GM23338 (cell line): ENCODE data around the gene TRPM7.

Experiments used
- CREB1 ChIP-seq: fragments of 250-450 bp; sonication (Bioruptor Pico); IDR thresholded peaks from 2 replicates; pipeline ENCODE4 v1.5.0; 2020; ENCODE audit warnings: low read depth, mild to moderate bottlenecking, moderate library complexity
- EZH2 ChIP-seq: fragments of 200-600 bp; sonication (generic); IDR thresholded peaks from one replicate; pipeline ENCODE4 v1.8.0; 2017; ENCODE audit warnings: antibody characterized with exemption, mild to moderate bottlenecking, low read depth; ENCODE audit not compliant: unreplicated experiment
- EZH2phosphoT487 ChIP-seq: fragments of 200-600 bp; sonication (generic); IDR thresholded peaks from one replicate; pipeline ENCODE4 v1.8.1; 2018; ENCODE audit warnings: antibody characterized with exemption; ENCODE audit not compliant: unreplicated experiment
- POLR2AphosphoS5 ChIP-seq: IDR thresholded peaks from 2 replicates; pipeline ENCODE4 v1.6.1; 2016; ENCODE audit warnings: antibody characterized with exemption, low read depth
- TF ChIP-seq, protein P1 (sequence below), 2 experiments: fragments of 200-600 bp in 1 of 2; sonication (generic) in 1 of 2; conservative IDR thresholded peaks; 2 replicates each; pipeline versions ENCODE4 v1.5.1 to v1.6.1; 2016 to 2017; ENCODE audit warnings: antibody characterized with exemption in 2 of 2, low read depth in 2 of 2, mild to moderate bottlenecking in 2 of 2, moderate library complexity in 1 of 2
- TF ChIP-seq, protein P2 (sequence below): IDR thresholded peaks from one replicate; pipeline ENCODE4 v1.6.1; 2018; ENCODE audit warnings: antibody characterized with exemption; ENCODE audit not compliant: unreplicated experiment
- TF ChIP-seq, protein P3 (sequence below): fragments of 250-450 bp; sonication (Bioruptor Pico); IDR thresholded peaks from 2 replicates; pipeline ENCODE4 v1.5.0; 2020; ENCODE audit warnings: mild to moderate bottlenecking, moderate library complexity

DNA sequence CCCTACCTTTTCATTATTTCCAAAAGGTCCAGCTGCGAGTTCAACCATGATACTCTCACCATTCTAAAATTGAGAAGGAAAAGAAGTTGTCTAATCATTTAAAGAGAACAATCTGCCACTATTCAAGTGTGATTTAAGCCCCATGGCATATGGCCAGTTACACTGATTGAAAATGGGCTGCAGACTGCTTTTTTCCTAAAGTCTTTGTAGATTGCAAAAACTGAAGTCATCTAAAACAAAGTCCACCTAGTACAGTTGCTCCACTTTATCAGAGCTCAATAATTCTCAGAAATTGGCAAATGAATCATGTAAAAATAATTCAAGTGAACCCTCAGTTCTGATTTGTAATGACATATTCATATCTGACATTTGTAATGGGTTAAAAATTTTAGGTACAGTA, 39.7 kb upstream of the TRPM7 start:
- TF ChIP-seq, protein P1, sequence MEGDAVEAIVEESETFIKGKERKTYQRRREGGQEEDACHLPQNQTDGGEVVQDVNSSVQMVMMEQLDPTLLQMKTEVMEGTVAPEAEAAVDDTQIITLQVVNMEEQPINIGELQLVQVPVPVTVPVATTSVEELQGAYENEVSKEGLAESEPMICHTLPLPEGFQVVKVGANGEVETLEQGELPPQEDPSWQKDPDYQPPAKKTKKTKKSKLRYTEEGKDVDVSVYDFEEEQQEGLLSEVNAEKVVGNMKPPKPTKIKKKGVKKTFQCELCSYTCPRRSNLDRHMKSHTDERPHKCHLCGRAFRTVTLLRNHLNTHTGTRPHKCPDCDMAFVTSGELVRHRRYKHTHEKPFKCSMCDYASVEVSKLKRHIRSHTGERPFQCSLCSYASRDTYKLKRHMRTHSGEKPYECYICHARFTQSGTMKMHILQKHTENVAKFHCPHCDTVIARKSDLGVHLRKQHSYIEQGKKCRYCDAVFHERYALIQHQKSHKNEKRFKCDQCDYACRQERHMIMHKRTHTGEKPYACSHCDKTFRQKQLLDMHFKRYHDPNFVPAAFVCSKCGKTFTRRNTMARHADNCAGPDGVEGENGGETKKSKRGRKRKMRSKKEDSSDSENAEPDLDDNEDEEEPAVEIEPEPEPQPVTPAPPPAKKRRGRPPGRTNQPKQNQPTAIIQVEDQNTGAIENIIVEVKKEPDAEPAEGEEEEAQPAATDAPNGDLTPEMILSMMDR (conservative IDR thresholded peaks at IDR 0.05; ENCODE audit: low read depth in 2 of 2) = no peak
- TF ChIP-seq POLR2AphosphoS5 = no peak
- TF ChIP-seq EZH2phosphoT487 = no peak
- TF ChIP-seq, protein P2, sequence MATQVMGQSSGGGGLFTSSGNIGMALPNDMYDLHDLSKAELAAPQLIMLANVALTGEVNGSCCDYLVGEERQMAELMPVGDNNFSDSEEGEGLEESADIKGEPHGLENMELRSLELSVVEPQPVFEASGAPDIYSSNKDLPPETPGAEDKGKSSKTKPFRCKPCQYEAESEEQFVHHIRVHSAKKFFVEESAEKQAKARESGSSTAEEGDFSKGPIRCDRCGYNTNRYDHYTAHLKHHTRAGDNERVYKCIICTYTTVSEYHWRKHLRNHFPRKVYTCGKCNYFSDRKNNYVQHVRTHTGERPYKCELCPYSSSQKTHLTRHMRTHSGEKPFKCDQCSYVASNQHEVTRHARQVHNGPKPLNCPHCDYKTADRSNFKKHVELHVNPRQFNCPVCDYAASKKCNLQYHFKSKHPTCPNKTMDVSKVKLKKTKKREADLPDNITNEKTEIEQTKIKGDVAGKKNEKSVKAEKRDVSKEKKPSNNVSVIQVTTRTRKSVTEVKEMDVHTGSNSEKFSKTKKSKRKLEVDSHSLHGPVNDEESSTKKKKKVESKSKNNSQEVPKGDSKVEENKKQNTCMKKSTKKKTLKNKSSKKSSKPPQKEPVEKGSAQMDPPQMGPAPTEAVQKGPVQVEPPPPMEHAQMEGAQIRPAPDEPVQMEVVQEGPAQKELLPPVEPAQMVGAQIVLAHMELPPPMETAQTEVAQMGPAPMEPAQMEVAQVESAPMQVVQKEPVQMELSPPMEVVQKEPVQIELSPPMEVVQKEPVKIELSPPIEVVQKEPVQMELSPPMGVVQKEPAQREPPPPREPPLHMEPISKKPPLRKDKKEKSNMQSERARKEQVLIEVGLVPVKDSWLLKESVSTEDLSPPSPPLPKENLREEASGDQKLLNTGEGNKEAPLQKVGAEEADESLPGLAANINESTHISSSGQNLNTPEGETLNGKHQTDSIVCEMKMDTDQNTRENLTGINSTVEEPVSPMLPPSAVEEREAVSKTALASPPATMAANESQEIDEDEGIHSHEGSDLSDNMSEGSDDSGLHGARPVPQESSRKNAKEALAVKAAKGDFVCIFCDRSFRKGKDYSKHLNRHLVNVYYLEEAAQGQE = no peak
- TF ChIP-seq, protein P3, sequence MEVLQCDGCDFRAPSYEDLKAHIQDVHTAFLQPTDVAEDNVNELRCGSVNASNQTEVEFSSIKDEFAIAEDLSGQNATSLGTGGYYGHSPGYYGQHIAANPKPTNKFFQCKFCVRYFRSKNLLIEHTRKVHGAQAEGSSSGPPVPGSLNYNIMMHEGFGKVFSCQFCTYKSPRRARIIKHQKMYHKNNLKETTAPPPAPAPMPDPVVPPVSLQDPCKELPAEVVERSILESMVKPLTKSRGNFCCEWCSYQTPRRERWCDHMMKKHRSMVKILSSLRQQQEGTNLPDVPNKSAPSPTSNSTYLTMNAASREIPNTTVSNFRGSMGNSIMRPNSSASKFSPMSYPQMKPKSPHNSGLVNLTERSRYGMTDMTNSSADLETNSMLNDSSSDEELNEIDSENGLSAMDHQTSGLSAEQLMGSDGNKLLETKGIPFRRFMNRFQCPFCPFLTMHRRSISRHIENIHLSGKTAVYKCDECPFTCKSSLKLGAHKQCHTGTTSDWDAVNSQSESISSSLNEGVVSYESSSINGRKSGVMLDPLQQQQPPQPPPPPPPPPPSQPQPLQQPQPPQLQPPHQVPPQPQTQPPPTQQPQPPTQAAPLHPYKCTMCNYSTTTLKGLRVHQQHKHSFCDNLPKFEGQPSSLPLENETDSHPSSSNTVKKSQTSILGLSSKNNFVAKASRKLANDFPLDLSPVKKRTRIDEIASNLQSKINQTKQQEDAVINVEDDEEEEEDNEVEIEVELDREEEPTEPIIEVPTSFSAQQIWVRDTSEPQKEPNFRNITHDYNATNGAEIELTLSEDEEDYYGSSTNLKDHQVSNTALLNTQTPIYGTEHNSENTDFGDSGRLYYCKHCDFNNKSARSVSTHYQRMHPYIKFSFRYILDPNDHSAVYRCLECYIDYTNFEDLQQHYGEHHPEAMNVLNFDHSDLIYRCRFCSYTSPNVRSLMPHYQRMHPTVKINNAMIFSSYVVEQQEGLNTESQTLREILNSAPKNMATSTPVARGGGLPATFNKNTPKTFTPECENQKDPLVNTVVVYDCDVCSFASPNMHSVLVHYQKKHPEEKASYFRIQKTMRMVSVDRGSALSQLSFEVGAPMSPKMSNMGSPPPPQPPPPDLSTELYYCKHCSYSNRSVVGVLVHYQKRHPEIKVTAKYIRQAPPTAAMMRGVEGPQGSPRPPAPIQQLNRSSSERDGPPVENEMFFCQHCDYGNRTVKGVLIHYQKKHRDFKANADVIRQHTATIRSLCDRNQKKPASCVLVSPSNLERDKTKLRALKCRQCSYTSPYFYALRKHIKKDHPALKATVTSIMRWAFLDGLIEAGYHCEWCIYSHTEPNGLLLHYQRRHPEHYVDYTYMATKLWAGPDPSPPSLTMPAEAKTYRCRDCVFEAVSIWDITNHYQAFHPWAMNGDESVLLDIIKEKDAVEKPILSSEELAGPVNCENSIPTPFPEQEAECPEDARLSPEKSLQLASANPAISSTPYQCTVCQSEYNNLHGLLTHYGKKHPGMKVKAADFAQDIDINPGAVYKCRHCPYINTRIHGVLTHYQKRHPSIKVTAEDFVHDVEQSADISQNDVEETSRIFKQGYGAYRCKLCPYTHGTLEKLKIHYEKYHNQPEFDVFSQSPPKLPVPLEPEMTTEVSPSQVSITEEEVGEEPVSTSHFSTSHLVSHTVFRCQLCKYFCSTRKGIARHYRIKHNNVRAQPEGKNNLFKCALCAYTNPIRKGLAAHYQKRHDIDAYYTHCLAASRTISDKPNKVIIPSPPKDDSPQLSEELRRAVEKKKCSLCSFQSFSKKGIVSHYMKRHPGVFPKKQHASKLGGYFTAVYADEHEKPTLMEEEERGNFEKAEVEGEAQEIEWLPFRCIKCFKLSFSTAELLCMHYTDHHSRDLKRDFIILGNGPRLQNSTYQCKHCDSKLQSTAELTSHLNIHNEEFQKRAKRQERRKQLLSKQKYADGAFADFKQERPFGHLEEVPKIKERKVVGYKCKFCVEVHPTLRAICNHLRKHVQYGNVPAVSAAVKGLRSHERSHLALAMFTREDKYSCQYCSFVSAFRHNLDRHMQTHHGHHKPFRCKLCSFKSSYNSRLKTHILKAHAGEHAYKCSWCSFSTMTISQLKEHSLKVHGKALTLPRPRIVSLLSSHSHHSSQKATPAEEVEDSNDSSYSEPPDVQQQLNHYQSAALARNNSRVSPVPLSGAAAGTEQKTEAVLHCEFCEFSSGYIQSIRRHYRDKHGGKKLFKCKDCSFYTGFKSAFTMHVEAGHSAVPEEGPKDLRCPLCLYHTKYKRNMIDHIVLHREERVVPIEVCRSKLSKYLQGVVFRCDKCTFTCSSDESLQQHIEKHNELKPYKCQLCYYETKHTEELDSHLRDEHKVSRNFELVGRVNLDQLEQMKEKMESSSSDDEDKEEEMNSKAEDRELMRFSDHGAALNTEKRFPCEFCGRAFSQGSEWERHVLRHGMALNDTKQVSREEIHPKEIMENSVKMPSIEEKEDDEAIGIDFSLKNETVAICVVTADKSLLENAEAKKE = no peak
- TF ChIP-seq CREB1 = no peak
- no peak for TF ChIP-seq EZH2
